Stimulated activated CD8-positive, alpha-beta memory T cell treated with anti-CD3 and anti-CD28 coated beads, Interleukin-15, amount 100 ng/mL, for 4 hours (primary cell): Measurements from ENCODE around the gene RIPOR2.
A peak's percentile ranks its signal among the peaks of the same experiment; 100 is the strongest.

Source experiments
- DNase-seq, 2 donors: peaks; one replicate each; pipeline ENCODE4 v3.0.0-alpha.2; 2020; ENCODE audit warnings: low read depth in 2 of 2

The RIPOR2 gene

DNA sequence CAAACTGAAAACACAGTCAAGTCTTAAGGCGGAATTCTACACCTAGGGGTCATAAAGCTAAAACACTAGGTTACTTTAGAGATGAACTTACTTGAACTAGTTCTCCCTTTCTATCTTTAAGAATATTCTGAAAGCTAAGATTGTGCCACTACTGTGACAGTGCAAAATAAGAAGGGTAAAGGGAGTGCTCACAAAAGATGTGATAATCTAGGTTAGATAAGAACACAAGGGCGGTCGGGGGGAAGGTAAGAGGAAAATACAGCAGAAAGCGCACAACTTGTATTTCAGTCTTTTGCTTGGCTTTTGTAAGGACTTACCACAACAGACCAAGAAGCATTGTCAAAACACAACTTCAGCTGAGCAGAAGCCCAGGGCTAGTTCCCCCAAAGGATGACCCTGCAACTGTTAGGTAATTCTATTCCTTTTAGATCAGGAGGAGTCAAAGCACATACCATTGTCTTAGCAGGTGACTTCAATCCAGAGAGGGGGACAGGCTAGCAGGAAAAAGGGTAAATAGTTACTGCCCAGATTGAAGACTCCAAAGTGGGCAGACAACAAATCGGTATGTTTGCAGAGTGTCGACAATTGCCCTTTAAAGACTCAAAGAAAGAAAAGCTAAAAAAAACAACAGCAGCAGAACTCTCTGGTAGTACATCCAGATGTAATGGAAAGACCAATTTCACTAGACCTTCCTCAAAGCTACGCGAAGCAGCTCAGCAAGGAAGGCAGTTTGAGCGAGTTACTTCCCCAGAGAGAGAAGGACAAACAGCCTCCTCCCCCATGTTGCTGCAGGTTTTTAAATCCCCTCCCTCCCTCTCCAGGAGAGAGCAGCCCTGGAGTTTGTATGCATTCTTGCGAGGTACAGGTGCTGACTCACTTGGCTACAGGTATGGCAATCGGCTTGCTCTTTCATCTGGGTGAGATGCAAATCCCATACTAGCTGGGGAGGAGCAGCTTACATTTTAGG, 59.0 kb downstream of the RIPOR2 start:
- DNase-seq: no peak

DNA sequence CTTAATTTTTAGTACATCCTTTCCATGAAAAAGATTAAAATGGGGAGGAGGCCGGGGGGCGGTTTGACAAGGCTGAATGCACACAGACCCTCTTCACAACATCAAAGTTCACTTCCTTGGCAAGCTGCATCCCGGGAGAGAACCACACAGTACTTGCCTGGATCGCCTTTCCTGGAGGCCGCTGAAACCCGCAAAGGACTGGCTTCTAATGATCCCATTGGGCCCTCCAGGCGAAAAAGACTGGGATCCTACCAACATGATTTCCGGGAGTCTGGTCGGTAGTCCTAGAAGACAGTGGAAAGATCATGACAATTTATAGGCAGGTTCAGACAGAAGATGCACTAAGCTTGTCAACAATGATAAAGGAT, 60.2 kb downstream of the RIPOR2 start:
- no peak for DNase-seq

DNA sequence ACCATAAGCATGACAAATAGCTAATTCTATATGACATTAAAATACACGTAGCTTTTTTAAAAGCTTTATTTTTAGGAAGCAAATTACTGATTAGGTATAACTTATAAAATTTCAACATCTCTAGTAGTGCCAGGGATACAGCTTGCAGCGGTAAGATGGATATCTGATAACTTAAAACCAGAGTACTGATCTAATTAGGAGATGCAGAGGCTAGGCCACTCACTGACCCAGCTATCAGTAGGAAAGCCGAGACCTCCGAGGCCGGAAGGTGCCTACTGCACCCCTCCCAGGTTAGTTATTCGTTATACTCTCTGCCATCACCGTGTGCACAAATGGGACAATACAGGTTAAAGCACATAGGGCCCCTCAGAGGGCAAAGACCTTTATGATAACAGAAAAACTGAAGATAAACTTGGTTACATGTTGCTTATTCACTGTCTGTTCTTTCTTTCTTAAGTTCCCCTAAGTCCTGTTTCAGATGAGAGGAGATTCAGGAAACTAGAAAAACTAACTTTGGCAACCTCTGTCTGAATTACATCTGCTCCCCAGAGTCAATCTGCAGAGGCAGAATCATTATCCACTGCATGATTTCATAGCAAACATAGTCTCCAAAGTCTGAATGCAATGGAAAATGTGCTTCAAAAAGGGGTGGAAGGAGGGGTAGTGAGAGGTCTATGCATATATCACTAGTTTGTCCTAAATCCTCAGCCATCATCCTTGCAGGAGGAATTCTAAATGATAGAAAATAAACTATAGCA, 60.8 kb downstream of the RIPOR2 start:
- no peak for DNase-seq

DNA sequence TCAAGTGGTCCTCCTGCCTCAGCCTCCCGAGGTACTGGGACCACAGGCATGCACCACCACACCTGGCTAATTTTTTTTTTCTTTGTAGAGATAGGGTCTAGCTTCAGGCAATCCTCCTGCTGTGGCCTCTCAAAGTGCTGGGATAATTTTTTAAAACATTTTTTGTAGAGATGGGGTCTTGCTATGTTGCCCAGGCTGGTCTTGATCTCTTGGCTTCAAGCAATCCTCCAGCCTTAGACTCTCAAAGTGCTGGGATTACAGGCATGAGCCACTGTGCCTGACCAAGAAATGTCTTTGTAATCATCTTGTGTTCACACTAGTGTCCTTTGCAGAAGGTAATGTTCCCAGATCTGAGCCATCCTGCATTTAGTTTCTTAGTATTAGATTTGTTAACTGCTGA, 61.6 kb downstream of the RIPOR2 start:
- DNase-seq: no peak

DNA sequence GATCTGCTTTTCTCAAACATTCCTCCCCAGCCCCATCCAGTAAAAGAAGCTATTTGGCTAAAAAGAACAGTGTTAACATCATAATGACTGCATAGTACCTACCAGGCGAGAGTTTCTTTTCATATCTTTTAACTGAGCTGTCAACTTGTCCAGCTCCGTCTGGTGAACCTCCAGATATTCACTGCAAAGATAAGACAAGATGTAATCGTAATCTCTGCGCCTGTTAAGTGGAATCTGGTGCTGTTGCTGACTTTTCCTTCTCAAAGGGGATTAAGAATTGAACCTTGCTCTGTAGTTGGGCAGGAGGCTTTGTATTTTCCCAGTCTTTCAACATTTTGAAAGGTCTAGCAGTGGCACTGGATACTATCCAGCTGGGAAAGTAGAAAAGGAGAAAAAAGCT, 63.0 kb downstream of the RIPOR2 start:
- DNase-seq: no peak

DNA sequence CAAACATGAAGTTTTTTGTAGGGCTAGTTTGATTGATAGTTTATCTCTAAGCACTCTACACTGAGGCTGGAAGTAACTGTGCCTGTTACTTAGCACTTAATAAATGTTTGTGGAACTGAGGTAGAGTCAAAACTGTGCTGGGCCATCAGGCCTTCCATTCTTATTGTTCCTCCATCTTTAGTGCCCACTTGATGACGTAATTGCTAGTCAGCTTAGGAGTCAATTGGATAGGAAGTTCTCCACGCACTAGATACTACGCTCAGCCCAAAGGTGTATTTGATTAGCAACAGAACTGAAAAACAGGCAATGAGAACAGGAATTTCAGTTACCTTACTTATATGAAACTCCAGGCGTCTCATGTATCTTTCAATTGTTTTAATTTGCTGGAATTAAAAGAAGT, 67.0 kb downstream of the RIPOR2 start:
- no peak for DNase-seq

DNA sequence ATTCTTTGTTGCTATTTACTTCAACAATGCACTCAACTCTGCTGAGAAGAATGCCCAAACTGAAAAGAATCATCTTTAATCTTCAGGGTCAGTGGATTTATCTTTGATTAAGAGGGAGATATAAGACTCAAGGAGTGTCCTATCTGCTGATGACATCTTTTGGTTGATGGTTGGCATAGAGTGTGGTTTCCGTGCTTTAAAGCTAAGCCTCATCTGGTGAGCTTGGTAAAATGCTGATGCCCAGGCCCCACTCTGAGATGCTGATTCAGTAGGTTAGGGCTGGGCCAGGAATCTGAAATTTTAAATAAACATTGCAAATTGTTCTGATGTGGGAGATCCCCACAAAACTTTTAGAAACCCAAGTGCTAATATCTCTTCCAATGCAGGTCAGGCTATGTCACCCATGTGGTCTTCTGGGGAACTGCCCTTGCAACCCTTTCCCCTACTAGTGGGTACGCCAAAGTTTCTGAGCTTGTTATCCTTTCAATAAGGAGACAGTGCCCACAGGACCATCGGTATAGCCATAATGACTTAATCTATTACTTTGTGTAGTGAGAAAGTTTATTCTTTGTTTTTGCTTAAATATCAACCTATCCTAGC, 68.6 kb downstream of the RIPOR2 start:
- no peak for DNase-seq

DNA sequence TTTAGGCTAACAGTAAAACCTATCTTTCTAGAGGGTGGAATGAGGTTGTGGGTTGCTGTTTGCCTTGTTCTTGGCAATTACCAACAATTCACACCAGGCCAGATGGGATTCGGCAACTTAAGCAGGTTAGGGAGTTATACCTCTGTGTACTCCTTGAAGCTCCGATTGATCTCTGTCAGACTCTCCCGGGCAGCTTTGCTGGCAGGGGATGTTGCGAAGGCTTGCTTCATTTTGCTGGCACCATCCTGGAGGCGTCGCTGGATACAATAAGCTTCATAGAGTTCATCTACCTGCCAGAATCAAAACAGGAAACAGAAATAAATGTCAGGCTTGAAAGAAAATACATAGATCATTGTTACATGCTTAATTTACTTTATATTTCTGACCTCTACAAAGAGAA, 70.6 kb downstream of the RIPOR2 start:
- DNase-seq: no peak

DNA sequence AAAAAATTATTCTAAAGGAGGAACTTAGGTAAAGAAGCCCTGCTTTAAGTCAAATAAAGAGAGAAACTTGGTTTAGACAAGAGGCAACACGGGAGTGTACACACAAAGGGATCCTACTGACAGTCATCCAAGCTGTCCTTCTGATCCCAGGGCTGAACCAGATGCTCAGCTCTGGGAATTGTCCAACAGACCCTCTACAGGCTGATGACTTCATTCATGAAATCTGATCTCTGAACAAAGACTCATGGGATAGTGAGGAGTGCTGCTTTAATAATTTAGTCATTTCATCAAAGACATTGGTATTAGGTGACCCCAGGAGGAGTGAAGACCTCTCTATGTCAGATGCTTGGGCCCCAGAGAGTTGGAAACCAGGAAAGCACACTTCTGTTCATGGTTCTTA, 71.4 kb downstream of the RIPOR2 start:
- no peak for DNase-seq

DNA sequence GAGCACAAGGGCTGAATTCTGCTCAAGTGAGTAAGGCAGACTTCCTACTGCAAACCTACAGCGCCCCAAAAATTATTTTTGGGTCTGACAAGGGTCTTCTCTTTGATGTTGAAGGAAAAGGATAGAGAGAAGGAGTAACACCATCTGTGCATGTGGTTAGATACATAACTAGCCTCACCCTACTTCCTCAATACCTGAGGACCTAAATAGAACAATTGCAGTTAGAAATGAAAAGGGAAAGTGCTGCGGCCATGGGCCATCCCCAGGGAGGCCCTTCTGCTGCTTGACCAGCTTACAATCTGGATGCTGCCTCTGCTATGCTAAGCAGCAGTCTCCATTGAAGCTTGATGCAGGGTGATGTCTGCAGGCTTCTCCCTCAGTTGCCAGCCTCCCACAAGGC, 73.8 kb downstream of the RIPOR2 start:
- DNase-seq: no peak

DNA sequence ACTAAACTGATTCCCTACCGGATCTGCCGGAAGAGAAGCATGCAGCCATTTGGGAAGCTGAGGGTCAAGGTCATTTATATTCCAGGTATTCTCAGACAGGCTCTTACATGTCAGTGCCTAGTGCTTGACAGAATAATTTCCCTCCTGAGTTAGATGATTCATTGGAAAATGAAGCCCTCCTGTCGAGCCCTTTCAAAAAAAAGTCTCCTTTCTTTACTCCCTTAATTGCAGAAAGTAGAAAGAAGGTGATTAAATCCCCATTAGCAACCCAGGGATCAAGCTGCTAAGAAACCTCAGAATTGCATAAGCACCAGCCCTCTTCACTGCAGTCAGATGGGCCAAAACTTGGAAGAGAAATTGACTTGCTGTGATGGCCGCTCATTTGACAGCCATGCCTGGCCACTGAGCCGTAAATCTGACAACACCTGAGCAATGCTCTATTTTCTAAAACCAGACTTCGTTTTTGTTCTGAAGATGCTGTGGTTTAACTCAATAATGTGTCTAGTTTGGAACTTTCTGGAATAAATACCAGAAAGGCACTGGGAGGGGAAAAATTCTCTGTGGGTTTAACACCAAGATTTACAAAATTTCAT, 76.1 kb downstream of the RIPOR2 start:
- no peak for DNase-seq

DNA sequence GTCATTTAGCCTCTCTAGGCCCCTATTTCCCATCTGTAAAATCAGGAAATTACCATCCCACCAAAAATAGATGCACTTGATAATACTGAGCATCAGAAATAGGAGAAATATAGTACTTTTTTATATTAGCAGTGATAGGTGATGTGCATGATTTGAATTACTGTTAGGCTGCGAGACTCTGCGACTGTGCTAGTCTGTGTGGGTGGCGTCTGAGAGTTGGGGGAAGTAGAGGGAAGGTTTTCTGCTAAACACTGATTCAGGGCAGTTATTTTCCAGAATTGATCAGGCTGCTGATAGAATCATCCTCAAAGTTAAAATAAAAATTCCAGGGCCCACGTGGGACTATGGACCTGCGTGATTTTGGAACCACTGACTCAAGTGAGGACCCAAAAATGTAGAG, 76.6 kb downstream of the RIPOR2 start:
- DNase-seq: no peak

DNA sequence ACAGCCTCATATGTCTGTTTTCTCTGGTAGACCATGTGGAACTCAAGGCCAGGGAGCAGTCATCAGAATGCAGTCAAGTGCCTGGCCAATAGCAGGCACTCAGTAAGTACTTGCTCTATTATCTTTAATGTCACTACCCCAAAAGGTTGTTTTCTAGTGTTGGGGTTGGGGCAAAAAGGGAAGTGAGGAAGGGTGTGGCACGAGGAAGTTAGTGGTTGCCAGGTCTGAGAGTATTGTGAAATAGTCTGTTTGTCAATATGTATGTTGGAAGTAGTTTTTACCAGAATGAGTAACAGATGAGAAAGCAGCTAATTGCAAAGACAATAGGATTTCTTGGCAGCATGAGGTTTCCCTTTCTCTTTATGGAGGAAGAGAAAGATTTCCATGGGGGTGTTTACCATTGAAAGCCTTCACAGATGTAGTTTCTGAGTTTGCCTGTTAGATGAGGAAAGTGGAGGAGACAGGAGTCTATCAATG, 77.5 kb downstream of the RIPOR2 start:
- DNase-seq: no peak

DNA sequence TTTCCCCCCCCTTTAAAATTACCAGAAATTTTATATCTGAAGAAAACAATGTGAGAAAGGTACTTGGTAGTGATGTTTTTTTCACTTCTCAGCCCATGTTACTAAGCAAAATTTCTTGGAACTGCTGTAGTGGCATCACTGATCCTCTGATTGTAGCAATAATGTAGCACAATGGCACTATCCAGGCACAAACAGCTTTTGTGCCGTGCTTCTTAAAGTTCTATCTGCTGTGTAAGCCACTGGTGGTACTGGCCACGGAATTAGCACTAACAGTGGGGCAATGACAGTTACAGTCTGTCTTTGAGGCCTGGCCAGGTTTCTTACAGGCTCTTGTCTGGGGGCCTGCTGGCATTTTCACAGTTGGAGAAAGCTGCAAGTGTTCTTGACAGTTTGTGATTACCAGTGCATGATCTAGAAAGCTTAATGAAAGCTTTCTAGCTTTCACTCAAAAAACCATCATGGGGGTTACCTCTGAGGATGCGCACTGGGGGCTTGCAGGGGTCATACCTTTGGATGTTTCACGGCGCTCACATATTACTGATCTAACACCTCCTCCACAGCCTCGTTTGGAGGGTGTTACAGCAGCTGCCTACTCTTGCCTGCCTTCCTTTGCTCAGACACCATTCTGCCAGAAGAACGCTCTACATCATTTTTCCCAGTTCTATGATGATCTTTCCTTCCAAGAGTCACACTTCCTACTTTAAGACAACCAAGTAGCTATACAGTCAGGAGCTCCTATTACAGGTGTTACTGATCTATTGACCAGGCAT, 78.7 kb downstream of the RIPOR2 start:
- no peak for DNase-seq

DNA sequence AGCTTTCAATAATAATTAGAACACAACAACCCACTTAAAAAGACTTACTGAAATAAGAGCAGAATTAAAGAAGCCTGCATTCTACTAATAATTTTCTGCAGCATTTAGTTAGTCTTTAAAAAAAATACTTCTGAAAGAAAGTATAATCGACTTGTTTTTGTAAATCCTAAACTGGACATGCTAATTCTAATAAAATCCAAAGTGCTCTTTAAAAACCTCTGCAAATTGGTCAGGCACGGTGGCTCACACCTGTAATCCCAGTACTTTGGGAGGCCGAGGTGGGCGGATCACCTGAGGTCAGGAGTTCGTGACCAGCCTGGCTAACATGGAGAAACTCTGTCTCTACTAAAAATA, 79.5 kb downstream of the RIPOR2 start:
- DNase-seq: no peak

DNA sequence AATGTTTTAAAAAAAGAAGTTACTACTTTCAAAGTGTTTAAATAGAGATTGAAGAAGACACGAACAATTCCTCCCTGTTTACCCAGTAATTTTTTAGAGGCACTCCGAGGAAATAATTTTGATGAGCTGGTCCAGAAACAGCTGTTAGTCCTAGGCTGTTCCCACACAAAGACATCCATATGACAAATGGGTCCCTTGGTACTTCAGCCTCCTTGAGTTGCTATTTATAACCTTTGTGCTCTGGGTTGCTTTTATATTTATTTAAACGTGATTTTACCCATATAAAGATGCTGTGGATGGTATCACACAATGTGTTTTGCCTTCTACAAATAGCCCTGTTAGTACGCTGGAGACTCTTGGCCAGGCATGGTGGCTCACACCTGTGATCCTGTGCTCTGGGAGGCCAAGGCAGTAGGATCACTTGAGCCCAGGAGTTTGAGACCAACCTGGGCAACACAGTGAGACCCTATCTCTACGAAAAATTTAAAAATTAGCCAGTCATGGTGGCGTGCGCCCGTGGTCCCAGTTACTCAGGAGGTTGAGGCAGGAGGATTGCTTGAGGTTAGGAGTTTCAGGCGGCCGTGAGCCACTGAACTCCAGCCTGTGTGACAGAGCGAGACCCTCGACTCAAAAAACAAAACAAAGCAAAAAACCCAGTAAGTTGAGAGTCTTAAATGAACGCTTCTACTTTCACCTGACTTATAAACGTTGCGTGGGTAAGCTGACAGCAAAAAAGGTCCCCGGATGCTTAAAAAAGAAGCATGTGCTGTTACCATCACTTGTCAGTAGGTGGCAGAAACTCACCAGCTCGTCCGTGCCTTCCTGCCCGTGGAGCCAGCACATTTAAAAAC, 80.1 kb downstream of the RIPOR2 start:
- DNase-seq: peak; percentile 24 to 47

DNA sequence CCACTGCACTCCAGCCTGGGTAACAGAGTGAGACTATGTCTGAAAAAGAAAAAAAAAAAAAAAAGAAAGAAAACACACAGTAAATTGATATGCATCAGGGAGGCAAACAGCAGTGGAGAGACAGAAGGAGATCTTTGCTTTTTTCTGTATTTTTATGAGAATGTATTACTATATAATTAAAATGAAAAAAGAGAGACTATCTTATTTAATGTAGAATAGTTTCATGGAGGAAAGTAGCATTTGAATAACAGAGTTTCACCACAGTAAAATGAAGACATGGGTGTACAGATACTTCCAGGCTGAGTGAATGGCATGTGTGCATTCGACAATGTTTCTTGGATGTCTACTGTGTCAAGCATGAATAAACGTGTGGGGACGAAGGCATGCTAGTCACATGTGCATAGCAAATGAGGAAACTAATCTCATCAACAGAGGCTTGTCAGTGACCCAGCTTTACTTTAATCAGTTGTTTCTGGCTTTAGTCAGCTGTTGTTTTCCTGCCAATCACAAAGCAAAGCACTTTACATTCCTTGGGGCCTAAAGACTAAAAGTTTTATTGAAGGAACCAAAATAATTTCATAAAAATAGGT, 81.6 kb downstream of the RIPOR2 start:
- no peak for DNase-seq

DNA sequence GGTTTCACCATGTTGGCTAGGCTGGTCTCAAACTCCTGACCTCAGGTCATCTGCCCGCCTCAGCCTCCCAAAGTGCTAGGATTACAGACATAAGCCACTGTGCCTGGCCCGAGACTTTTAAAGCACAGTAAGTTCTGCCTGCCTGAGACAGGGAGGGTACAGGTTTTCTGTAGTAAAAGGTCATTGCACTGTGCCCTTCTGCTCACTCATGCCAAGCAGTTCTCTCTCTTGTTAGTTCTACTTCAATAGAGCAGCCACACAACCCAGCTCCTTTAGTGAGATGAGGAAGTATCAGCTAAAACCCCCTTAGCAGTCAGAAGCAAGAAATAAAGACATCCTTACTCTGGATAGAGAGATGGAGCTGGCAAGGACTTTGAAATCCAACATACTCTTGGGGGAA, 84.7 kb downstream of the RIPOR2 start:
- no peak for DNase-seq

DNA sequence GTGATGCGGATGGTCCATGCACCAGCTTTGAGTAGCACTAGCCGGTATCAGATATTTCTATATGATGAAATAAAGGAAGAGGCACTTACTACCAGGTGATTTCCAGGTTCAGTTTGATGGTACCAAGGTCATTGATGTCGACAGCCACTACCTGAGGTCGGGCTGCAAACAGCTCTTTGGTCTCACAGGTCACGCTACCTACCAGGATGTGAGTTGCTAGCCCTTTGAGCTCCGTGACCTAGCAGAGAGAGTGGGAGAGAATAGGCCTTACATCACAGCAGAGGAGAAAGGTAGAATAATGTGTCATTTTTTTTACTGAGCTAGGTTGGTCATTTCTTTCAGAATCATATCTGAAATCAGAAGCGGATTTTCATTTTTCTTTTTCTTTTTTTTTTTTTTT, 86.0 kb downstream of the RIPOR2 start:
- no peak for DNase-seq

DNA sequence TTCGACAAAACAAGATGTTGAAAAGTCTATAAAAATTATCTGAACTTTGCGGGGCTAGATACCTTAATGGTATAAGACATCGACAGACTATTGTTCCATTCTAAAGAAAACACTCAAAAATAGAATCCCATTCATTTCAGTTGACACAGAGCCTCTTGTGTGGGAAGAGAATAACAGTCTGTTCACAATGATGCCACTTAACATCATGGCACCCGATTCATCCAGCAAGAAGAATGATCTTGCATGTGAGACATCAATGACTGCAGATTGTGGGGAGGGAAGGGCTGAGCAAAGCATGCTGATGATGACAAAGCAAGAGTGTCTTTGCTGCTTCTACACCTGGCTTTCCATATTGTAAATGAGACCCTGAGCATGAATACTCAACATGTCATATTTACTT, 87.3 kb downstream of the RIPOR2 start:
- no peak for DNase-seq
